RWPE2 (cell line): Measurements from ENCODE around the gene CHST11.

Experiments
- ATAC-seq: fragments of 200-7000 bp; cut with Tn5 transposase; 3 replicates; pipeline ENCODE4 v1.9.1; 2021; ENCODE audit warnings: low read depth
- DNase-seq: peaks from one replicate; pipeline ENCODE4 v3.0.0-alpha.2; 2020; ENCODE audit warnings: low spot score
- H3K27ac ChIP-seq: fragments of 450-650 bp; 2 replicates; pipeline ENCODE4 v1.5.1; 2017; ENCODE audit warnings: mild to moderate bottlenecking; ENCODE audit not compliant: poor library complexity, severe bottlenecking
- H3K27me3 ChIP-seq: fragments of 250-450 bp; sonication (Bioruptor Pico); 2 replicates; pipeline ENCODE4 v1.5.1; 2021; ENCODE audit warnings: mild to moderate bottlenecking, moderate library complexity; ENCODE audit not compliant: insufficient read depth, poor library complexity, severe bottlenecking
- H3K36me3 ChIP-seq: fragments of 250-450 bp; sonication (Bioruptor Pico); 2 replicates; pipeline ENCODE4 v1.5.1; 2020; ENCODE audit warnings: low read depth, mild to moderate bottlenecking, moderate library complexity
- H3K4me1 ChIP-seq: fragments of 250-450 bp; sonication (Bioruptor Pico); 2 replicates; pipeline ENCODE4 v1.5.1; 2021; ENCODE audit warnings: mild to moderate bottlenecking, moderate library complexity; ENCODE audit not compliant: insufficient read depth, poor library complexity, severe bottlenecking
- H3K4me3 ChIP-seq: fragments of 250-450 bp; sonication (Bioruptor Pico); 2 replicates; pipeline ENCODE4 v1.5.1; 2021; ENCODE audit warnings: mild to moderate bottlenecking, moderate library complexity; ENCODE audit not compliant: severe bottlenecking
- H3K9me3 ChIP-seq: fragments of 250-450 bp; sonication (Bioruptor Pico); 2 replicates; pipeline ENCODE4 v1.5.1; 2021; ENCODE audit warnings: mild to moderate bottlenecking, moderate library complexity; ENCODE audit not compliant: severe bottlenecking
- CTCF ChIP-seq: fragments of 450-650 bp; IDR thresholded peaks from one replicate; pipeline ENCODE4 v1.5.1; 2017; ENCODE audit warnings: mild to moderate bottlenecking, moderate library complexity; ENCODE audit not compliant: poor library complexity, severe bottlenecking

The CHST11 gene

GRCh38 chr12:104756901-104757300 is 300.2 kb downstream of the CHST11 start:
- no peaks in the 10 kb centered on the region for H3K4me1 ChIP-seq
- H3K27me3 ChIP-seq: no peaks in the 10 kb centered on the region
- no peaks in the 10 kb centered on the region for H3K36me3 ChIP-seq
- TF ChIP-seq CTCF: no peak
- no peaks in the 10 kb centered on the region for H3K9me3 ChIP-seq
- H3K27ac ChIP-seq: no peak overlapping the region
- DNase-seq (no peak), ATAC-seq (no peak)
- H3K4me3 ChIP-seq: no peak overlapping the region

GRCh38 chr12:104758771-104759170 is 302.0 kb downstream of the CHST11 start:
- Histone ChIP-seq H3K36me3 (no peaks in the 10 kb centered on the region), H3K27me3 (no peaks in the 10 kb centered on the region), H3K4me3 (no peak overlapping the region), H3K9me3 (no peaks in the 10 kb centered on the region), H3K4me1 (no peaks in the 10 kb centered on the region), H3K27ac (no peak overlapping the region)
- TF ChIP-seq CTCF: no peak
- ATAC-seq (no peak), DNase-seq (no peak)

GRCh38 chr12:104761091-104761490 is 304.3 kb downstream of the CHST11 start:
- Histone ChIP-seq H3K36me3 (no peaks in the 10 kb centered on the region), H3K4me1 (no peaks in the 10 kb centered on the region), H3K4me3 (no peak overlapping the region), H3K9me3 (no peaks in the 10 kb centered on the region), H3K27ac (no peak overlapping the region), H3K27me3 (no peaks in the 10 kb centered on the region)
- DNase-seq (no peak), ATAC-seq (no peak)
- no peak for TF ChIP-seq CTCF

- H3K36me3 ChIP-seq: no peaks in the 10 kb centered on the region
- no peak overlapping the region for H3K4me3 ChIP-seq
- TF ChIP-seq CTCF: no peak
- H3K4me1 ChIP-seq: no peaks in the 10 kb centered on the region
- no peak for DNase-seq
- H3K9me3 ChIP-seq: no peaks in the 10 kb centered on the region
- no peak overlapping the region for H3K27ac ChIP-seq
- ATAC-seq: no peak
- H3K27me3 ChIP-seq: no peaks in the 10 kb centered on the region
Observed at GRCh38 chr12:104761611-104762010, 304.9 kb downstream of the CHST11 start.

- DNase-seq (no peak), ATAC-seq (peak; percentile 41; the same call in 1 of the 3 replicates)
- no peaks in the 10 kb centered on the region for H3K9me3 ChIP-seq
- no peaks in the 10 kb centered on the region for H3K27me3 ChIP-seq
- H3K27ac ChIP-seq: no peak overlapping the region
- H3K4me1 ChIP-seq: no peaks in the 10 kb centered on the region
- H3K36me3 ChIP-seq: no peaks in the 10 kb centered on the region
- no peak overlapping the region for H3K4me3 ChIP-seq
- no peak for TF ChIP-seq CTCF
Observed at GRCh38 chr12:104763168-104763805, 306.5 kb downstream of the CHST11 start.
